GM21529 (cell line): Measurements from ENCODE around the gene ZNF783.

Source experiments
- ATAC-seq: cut with Tn5 transposase; IDR thresholded peaks from one replicate; pipeline ENCODE4 v1.9.1; 2021; ENCODE audit not compliant: unreplicated experiment

The ZNF783 gene

DNA sequence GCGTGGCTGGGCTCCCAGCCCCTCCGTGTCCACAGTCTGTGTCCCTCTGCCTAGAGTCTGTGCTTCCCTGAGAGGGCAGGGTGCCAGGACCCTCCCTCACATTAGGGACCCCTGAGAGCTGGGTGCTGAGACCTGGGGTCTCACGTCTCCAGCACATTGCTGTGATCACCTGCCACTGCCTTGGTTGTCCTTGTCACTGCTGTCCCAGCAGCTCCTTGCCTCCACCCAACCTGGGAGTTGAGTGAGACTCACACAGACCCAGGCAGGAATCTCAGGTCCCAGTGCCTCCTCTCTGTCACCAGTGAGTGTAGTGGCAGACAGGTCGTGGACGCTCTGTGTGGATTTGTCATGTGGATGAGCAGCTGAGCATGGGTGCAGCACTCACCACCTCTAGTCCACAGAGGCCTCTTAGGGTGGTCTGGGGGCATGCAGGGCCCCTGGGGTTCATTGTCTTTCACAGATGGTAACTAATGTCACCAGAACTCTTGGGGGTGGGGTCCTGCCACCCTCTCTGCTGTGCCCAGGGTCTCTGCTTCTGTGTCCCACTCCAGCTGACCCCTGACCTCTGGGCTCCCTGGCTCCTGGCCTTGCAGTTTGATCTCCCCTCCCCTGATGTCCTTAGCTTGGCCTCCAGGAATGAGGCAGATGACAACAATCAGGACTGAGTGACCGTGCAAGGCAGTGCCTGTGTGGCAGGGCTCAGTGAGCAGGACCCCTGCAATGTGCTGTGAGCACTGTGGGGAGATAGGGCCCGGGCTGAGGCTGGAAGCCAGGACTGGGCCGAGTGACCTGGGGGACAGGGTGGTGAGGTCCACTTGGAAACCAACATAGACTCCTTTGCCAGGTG is 18.9 kb downstream of the ZNF783 start:
- ATAC-seq, result no peak

DNA sequence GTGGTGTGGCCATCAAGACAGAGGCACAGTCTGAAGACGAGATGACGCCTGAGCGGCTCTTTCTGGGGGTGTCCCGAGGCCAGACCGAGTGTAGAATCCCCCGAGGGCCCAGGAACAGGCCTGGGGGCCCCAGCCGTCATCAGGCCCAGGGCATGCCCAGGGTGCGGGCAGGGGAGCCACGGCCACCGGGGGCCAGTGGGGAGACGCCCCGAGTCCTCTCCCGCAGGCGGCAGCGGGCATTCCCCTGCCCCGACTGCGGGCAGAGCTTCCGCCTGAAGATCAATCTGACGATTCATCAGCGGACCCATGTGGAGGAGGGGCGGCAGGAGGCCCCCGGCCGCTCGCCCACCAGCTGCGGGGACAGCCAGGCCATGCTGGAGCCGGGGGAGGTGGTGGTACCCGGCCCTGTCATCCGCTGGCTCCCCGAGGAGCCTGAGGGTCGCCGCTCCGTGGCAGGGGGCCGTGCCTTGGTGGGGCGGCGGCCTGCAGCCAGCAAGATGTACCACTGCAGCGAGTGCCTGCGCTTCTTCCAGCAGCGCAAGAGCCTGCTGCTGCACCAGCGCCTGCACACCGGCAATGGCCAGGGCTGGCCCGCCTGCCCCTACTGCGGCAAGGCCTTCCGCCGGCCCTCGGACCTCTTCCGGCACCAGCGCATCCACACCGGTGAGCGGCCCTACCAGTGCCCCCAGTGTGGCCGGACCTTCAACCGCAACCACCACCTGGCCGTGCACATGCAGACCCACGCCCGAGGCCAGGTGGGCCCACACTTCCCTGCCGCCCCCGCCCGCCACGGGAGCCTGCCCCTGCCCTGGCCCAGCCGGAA is 19.7 kb downstream of the ZNF783 start:
- ATAC-seq, result no peak

DNA sequence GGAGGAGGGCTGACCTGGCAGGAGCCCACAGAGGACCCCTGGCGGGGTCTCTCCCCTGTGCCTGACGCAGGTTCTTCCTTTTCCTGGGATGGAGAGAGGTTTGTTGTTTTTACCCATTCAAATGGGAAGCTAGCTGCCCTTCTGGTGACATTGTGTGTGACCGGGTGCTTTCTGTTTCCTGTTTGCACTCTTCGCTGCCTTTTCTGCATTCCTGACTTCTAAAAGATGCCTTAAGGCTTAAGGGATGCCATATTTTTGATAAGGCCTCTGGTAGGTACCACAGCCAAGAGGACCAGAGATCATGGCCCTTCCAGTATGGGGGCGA is 20.3 kb downstream of the ZNF783 start:
- ATAC-seq, result no peak

DNA sequence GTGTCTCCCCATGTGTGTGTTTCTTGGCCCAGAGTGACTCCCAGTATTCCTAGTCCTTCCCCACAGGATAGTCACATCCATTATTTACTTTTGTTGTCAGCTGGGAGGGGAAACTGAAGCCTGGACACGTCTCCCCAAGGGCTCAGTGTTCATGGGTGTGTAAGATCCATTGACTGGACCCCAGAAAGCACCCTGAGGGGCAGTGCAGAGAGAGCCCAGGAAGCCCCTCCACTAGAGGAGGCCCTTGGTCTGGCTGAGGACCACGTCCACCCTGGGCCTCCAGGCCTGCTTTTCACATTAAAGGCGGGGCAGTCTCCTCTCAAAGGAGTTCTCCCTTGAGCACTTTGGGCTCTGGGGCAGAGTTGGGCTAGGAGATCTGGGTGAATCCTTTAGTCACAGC is 21.3 kb downstream of the ZNF783 start:
- ATAC-seq, result no peak

DNA sequence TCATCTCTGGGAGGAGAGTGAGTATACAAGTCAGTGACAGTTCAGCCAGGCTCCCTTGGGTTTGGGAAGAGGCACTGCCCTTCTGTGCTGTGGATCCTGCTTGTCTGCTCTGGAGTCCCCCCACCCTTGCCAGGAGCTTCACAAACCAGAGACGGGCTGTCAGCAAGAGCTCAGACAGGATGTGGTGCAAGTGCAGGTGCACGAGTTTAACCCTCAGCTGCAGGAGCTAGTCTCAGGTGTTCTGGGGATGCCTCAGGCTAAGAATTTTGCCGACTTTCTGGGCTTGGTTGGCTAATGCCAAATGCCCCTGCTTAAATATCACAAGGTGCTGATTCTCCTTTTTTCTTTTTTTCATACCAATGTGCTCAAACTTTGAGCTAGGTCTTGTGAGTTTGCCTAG is 22.3 kb downstream of the ZNF783 start:
- no peak for ATAC-seq

DNA sequence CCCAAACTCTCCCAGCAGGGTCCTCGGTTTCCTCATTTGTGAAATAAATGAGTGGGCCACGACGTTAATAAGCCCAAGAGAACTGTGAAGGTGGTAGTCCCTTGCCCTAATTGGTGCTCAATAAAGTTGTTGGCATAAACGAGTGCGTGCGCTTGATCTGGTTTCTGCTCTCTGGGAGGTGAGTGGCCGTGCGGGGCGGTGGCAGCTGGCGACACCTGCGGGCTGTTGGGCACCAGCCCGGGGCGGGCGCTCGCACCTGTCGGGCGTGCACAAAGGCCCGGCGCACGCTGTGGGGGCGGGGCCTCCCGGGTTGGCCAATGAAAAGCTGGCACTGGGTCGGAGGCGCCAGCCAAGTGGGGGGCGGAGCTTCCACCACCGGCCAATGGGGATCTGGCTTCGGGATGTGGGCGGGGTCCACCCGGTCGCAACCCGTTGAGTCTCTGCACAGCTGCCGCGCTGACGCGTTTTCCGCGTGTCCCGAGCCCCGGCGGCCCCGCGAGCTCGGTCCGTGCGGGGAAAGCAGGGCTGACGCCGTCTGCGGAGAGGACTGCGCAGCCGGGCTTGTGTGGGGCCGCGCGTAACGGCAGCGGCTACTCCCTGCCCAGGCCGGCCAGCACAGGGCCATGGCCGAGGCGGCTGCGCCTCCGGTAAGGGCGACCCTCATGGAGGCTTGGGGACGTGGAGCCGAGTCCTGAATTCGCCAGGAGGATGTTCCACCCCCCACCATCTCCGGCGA is 23.0 kb downstream of the ZNF783 start:
- peak; percentile 99 for ATAC-seq

GRCh38 chr7:149285603-149286002 is 23.6 kb downstream of the ZNF783 start:
- no peak for ATAC-seq

- ATAC-seq, result no peak
These were observed 24.9 kb downstream of the ZNF783 start for GRCh38 chr7:149286811-149287400.

DNA sequence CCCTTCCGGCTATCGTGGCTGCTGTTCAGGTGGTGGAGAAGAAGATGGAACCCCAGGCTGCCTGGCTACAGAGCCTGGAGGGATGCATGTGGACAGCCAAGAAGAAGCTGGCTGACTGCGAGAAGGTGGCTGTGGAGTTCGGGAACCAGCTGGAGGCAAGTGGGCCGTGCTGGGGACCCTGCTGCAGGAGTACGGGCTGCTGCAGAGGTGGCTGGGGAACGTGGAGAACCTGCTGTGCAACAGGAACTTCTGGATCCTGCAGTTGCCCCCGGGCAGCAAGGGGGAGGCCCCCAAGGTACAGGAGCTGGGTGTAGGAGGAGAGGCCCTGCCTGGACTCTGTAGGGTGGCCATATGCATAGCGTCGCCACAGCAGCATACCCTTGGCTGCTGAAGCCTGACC is 25.6 kb downstream of the ZNF783 start:
- ATAC-seq, result no peak

GRCh38 chr7:149289262-149289661 is 27.3 kb downstream of the ZNF783 start:
- ATAC-seq, result no peak

DNA sequence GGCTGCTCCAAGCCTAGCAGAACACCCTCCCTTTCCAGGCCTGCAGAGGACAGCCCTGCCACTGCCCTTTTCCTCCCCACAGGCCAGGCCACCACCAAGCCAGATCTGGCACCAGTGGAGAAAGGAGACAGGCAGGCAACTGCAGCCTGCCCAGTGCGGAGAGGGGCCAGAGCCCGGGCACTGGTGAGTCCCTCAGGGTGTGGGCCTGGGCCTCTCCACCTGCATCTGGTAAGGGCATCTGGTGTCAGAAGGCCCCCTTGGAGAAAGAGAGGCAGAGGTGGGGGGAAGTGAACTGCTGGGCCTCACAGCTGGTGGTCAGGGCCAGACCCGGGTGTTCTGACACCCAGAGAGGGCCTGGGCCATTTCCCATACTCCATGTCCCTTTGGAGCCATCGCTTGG is 27.9 kb downstream of the ZNF783 start:
- ATAC-seq, result no peak

GRCh38 chr7:149291036-149291780 is 29.2 kb downstream of the ZNF783 start:
- no peak for ATAC-seq

DNA sequence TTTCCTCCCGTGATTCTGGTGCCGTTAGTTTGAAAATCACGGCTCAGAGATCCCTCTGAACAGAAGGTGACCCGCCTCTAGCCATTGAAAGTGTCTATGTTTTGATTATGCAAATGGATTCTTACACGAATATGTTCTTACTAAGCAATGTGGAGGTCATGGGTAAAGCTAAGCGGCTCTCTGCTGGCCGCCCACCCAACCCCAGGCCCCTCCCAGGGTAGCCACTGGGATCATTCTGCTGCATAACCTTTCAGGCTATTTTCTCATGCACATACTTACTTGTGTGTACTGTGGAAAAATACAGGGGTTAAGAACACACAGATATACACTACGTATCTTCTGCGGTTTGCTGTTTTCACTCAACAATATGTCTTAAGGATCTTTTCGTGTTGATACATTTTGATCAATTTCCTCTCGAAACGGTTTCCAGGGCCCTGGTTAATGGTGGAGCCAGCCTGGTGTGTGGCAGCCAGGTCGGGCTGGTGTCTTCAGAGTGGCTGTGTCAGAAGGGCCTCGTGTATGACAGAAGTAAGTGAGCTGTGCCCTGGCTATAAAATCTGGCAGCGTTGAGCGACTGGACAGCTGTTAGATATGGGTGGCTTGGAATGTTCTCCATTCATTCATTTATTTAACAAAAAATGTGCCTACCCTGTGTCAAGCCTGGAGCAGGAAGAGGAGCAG is 29.9 kb downstream of the ZNF783 start:
- no peak for ATAC-seq

DNA sequence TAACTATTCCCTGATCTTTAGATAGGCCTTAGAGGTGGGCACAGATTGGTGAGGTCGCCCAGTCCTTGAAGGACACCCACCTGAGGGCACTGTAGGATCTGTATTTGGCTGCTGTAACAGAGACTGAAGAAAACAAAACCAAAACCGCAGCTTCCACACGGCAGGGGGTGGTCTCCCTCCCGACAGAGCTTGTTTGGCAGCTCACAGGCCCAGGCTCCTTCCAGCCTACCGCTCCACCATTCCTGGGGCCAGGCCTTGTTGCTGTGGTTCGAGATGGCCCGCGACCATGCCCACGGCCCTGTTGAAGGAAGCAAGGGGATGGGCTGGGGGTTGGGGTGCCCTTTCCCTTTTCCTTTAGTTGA is 30.4 kb downstream of the ZNF783 start:
- ATAC-seq, result no peak

- ATAC-seq, result no peak
These were observed 31.3 kb downstream of the ZNF783 start for GRCh38 chr7:149293338-149293737.

DNA sequence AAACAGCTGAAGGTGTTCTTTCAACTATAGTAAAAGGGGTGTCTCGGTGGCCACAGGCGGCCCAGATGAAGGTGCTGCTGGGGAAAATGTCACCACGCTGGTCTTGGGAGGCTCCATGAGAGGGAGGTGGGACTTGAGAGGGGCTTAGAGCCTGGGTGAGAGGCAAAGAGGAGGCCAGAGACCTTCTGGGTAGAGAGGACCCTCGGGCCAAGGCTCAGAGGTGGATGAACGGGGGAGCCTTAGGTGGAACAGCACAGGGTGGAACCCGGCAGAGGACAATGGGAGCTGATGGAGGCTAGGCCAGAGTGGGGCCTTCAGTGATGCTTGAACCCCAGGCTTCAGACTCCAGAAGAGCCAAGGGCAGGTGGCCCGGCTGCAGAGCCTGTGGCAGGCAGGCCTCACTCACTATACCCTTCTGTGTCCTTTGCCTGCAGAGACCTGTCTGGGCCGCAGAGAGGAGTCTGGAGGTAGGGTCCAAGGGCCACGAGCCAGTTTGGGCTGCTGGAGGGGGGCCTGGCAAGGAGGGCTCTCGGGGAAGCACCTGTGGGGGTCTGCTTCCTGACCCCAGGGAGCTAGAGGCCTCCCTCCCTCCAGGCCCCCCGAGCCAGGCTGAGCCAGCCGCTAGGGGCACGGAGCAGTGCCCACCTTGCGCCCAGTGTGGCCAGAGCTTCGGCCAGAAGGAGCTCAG is 32.1 kb downstream of the ZNF783 start:
- no peak for ATAC-seq

DNA sequence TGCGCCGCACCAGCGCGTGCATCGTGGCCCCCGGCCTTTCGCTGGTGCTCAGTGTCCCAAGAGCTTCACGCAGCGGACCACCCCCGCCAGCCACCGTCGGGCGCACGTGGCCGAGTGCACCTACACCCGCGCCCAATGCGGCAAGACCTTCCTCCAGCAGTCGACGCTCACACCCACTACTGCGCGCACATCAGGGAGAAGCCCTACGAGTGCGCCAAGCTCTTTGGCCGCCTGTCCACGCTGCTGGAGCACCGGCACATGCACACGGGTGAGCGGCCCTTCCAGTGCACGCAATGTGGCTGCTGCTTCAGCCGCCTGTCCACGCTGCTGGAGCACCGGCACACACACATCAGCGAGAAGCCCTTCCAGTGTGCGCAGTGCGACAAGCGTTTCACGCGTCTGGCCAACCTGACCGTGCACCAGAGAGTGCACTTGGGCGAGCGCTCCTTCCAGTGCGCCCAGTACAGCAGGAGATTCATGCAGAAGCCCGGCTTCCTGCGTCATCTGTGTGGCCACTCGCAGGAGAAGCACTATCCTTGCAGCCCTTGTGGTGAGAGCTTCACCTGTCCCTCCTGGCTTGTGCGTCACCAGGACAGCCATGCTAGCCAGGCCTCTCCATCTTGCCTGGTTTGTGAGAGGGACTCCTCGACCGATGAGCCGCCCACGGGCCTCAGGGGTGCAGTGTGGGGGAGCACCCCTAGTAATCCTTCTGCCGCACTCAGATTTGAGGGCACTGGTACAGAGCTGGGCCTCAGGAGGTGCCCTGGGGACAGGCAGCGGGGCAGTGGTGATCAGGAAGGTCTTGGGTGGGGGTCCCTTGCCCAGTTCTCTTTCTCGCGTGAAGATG is 32.9 kb downstream of the ZNF783 start:
- ATAC-seq, result no peak

GRCh38 chr7:149295481-149295850 is 33.5 kb downstream of the ZNF783 start:
- ATAC-seq, result no peak

- no peak for ATAC-seq
These were observed 34.4 kb downstream of the ZNF783 start for GRCh38 chr7:149296368-149296767.
